Muscle of leg (tissue), 11 donors: ENCODE data around the gene RRP1. TPM values are rescaled to one million over a fixed set of nuclear protein-coding genes. Genes with fewer than 3 reads are reported as not detected.
"Not testable (repeated sequence)": the region's sequence is repeated elsewhere in the genome, so short reads cannot be mapped to it uniquely, and the experiment has no call there.

Experiments
- DNase-seq: peaks from one replicate; pipeline ENCODE4 v3.0.0; 2013
- H3K27ac ChIP-seq: one replicate; pipeline ENCODE4 v1.5.1; 2013; ENCODE audit warnings: mild to moderate bottlenecking, low read length, control low read depth
- H3K27me3 ChIP-seq: one replicate; pipeline ENCODE4 v1.6.1; 2013; ENCODE audit warnings: low read length; ENCODE audit not compliant: control insufficient read depth, insufficient read depth
- H3K36me3 ChIP-seq: one replicate; pipeline ENCODE4 v1.6.1; 2013; ENCODE audit warnings: low read length; ENCODE audit not compliant: control insufficient read depth, insufficient read depth
- H3K4me1 ChIP-seq: one replicate; pipeline ENCODE4 v1.6.1; 2013; ENCODE audit warnings: low read length; ENCODE audit not compliant: control insufficient read depth, insufficient read depth
- H3K4me3 ChIP-seq: one replicate; pipeline ENCODE4 v1.5.1; 2013; ENCODE audit warnings: low read length, control low read depth
- H3K9me3 ChIP-seq: replicated peaks from 2 replicates; pipeline ENCODE4 v1.6.1; 2013; ENCODE audit warnings: low read depth, low read length; ENCODE audit not compliant: control insufficient read depth
- WGBS: methylation state at CpG from one replicate; pipeline ENCODE4 v1.1.5; 2013; ENCODE audit warnings: missing lambda C conversion rate; ENCODE audit not compliant: insufficient coverage; 5-methylcytosine and 5-hydroxymethylcytosine counted together
- polyA plus RNA-seq, 8 donors: library from polyadenylated mRNA; unstranded; fragments of 120-200 nt; gene quantifications; one replicate each; pipeline versions ENCODE4 v1.2.1 to v1.2.3, GENCODE V29; 2013; ENCODE audit warnings: inconsistent platforms in 1 of 8, low replicate concordance in 1 of 8; ENCODE audit not compliant: insufficient read length in 8 of 8, insufficient read depth in 1 of 8
- total RNA-seq: library from RNA; stranded (reverse); fragments of 120-200 nt; gene quantifications from one replicate; pipeline ENCODE4 v1.2.4, GENCODE V29; 2013

Gene RRP1
- total and polyA plus RNA-seq, 9 donors: 12.9 to 22.7 (median 20.8) TPM

GRCh38 chr21:43836616-43837015 lies 47.2 kb downstream of the RRP1 start:
- Histone ChIP-seq H3K27me3 (no peaks in the 10 kb centered on the region), H3K4me1 (peaks cover 5% of the 10 kb centered on the region), H3K27ac (no peak overlapping the region), H3K36me3 (no peaks in the 10 kb centered on the region), H3K9me3 (peaks cover 3% of the 10 kb centered on the region), H3K4me3 (no peak overlapping the region)
- DNase-seq: no peak
- whole genome bisulfite sequencing: 73% methylated on average over 3 of the region's 6 CpGs

DNA sequence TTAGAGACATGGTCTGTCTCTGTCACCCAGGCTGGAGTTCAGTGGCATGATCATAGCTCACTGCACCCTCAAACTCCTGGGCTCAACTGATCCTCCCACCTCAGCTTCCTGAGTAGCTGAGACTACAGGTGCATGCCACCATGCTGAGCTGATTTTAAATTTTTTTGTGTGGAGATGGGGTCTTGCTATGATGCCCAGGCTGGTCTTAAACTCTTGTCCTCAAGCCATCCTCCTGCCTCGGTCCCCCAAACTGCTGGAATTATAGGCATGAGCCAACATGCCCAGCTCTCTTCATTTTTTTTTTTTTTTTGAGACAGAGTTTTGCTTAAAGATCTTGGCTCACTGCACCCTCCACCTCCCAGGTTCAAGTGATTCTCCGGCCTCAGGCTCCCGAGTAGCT lies 50.9 kb downstream of the RRP1 start:
- Histone ChIP-seq H3K36me3 (no peaks in the 10 kb centered on the region), H3K4me1 (peaks cover 4% of the 10 kb centered on the region), H3K27ac (no peak overlapping the region), H3K9me3 (no peaks in the 10 kb centered on the region), H3K27me3 (no peaks in the 10 kb centered on the region), H3K4me3 (no peak overlapping the region)
- WGBS: 83% methylated on average over 1 of the region's 3 CpGs
- no peak for DNase-seq

DNA sequence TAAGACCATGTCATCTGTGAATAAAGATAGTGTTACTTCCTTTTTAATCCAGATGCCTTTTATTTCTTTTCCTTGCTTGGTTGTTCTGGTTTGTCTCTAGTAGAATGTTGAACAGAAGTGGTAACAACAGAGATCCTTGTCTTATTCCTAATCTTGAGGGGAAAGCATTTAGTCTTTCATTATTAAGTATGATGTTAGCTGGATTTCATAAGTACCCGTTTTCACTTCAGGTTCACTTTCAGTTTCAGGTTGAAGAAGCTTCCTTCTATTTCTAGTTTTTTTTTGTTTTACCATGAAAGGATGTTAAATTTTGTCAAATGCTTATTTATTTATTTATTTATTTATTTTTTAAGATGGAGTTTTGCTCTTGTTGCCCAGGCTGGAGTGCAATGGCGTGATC lies 53.4 kb downstream of the RRP1 start:
- WGBS: no CpG with 5 or more reads among the region's 2 CpGs

DNA sequence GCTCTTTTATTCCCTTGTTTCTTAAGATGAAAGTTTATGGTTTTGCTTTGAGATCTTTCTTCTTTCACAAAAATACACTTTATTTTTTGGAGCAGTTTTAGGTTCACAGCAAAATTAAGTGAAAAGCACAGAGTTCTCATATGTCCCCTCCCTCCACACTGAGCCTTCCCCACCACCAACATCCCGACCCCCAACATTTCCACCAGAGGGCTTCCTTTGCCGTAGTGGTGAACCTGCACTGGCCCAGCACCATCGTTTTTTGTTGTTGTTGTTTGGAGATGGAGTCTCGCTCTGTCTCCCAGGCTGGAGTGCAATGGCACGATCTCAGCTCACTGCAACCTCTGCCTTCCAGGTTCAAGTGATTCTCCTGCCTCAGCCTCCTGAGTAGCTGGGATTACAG lies 55.5 kb downstream of the RRP1 start:
- H3K36me3 ChIP-seq, H3K4me1 ChIP-seq, H3K27ac ChIP-seq, H3K4me3 ChIP-seq, DNase-seq, H3K9me3 ChIP-seq, H3K27me3 ChIP-seq: not testable (repeated sequence)
- WGBS: no CpG with 5 or more reads among the region's 5 CpGs

More for the DNA sequence above, 53.4 kb downstream of the RRP1 start:
- Histone ChIP-seq H3K4me3 (no peak overlapping the region), H3K27me3 (no peaks in the 10 kb centered on the region), H3K9me3 (no peaks in the 10 kb centered on the region), H3K36me3 (no peaks in the 10 kb centered on the region), H3K4me1 (no peaks in the 10 kb centered on the region), H3K27ac (no peak overlapping the region)
- peak; percentile 30 for DNase-seq

DNA sequence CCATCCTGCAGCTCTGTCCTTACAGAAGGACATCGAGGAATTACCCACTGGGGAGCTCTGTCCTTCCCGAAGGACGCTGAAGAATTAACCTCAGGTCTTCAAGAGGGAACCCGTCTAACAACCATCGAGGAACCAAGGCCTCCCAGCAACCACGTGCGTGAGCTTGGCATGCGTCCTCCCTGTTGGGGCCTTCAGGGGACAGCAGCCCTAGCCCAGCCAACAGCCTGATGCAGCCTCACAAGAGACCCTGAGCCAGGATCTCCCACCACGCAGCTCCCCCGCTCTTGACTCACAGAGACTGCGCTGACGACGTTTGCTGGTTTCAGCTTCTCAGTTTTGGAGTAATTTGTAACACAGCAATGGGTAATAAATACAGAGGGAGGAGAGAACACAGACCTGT lies 56.0 kb downstream of the RRP1 start:
- H3K9me3 ChIP-seq: no peaks in the 10 kb centered on the region
- H3K36me3 ChIP-seq: no peaks in the 10 kb centered on the region
- H3K27me3 ChIP-seq: no peaks in the 10 kb centered on the region
- H3K27ac ChIP-seq: no peak overlapping the region
- whole genome bisulfite sequencing: 78% methylated on average over 9 of the region's 13 CpGs
- H3K4me3 ChIP-seq: no peak overlapping the region
- DNase-seq: no peak
- H3K4me1 ChIP-seq: no peaks in the 10 kb centered on the region

DNA sequence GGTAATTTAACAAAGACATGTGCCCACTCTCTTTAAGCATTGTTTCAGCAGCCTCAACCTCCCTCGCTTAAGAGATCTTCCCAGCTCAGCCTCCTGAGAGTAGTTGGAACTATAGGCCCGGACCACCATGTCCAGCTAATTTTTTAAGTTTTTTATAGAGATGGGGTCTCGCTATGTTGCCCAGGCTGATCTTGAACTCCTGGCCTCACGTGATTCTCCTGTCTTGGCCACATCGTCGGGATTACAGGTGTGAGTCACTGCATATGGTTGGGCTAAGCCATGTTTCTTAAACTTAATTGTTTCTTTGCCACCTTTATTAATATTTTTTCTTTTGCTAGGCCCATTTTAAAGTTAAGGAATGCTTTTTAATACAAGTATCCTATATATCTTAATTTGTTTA lies 57.1 kb downstream of the RRP1 start:
- Histone ChIP-seq H3K4me1 (no peaks in the 10 kb centered on the region), H3K4me3 (no peak overlapping the region), H3K27ac (no peak overlapping the region), H3K27me3 (no peaks in the 10 kb centered on the region), H3K9me3 (no peaks in the 10 kb centered on the region), H3K36me3 (no peaks in the 10 kb centered on the region)
- no peak for DNase-seq
- no CpG with 5 or more reads among the region's 6 CpGs for WGBS

DNA sequence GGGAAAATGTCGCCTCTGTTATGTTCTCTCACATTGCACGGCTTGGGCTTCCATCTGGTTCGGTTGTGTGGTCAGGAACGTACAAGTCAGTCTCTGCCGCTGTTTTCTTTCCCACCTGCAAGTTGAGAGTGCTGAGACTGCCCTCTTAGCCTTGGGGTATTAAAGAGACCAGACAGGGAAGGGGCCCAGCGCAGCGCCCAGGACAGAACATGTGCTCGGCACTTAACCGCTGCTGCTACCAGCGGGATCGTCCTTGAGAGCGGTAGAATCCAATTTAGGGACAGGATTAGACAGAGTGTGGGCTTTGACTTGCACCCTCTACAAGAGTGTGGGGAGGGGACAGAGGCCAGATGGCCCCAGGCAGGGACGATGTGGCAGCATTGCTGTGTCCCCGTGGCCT lies 57.9 kb downstream of the RRP1 start:
- Histone ChIP-seq H3K27me3 (no peaks in the 10 kb centered on the region), H3K4me1 (no peaks in the 10 kb centered on the region), H3K36me3 (no peaks in the 10 kb centered on the region), H3K27ac (no peak overlapping the region), H3K4me3 (no peak overlapping the region), H3K9me3 (no peaks in the 10 kb centered on the region)
- no peak for DNase-seq
- WGBS: 86% methylated on average over 14 of the region's 14 CpGs

- Histone ChIP-seq H3K4me3 (no peak overlapping the region), H3K9me3 (no peaks in the 10 kb centered on the region), H3K4me1 (no peaks in the 10 kb centered on the region), H3K36me3 (no peaks in the 10 kb centered on the region), H3K27me3 (peaks cover 1% of the 10 kb centered on the region), H3K27ac (no peak overlapping the region)
- DNase-seq: no peak
- 90% methylated on average over 9 of the region's 10 CpGs for WGBS
Measured at GRCh38 chr21:43848771-43849170, 59.4 kb downstream of the RRP1 start.

GRCh38 chr21:43849532-43850299 lies 60.3 kb downstream of the RRP1 start:
- 65% methylated on average over 8 of the region's 13 CpGs for WGBS
- H3K27ac ChIP-seq: no peak overlapping the region
- no peaks in the 10 kb centered on the region for H3K36me3 ChIP-seq
- H3K9me3 ChIP-seq: no peaks in the 10 kb centered on the region
- H3K4me1 ChIP-seq: no peaks in the 10 kb centered on the region
- H3K27me3 ChIP-seq: peaks cover 9% of the 10 kb centered on the region
- no peak overlapping the region for H3K4me3 ChIP-seq
- DNase-seq: no peak

DNA sequence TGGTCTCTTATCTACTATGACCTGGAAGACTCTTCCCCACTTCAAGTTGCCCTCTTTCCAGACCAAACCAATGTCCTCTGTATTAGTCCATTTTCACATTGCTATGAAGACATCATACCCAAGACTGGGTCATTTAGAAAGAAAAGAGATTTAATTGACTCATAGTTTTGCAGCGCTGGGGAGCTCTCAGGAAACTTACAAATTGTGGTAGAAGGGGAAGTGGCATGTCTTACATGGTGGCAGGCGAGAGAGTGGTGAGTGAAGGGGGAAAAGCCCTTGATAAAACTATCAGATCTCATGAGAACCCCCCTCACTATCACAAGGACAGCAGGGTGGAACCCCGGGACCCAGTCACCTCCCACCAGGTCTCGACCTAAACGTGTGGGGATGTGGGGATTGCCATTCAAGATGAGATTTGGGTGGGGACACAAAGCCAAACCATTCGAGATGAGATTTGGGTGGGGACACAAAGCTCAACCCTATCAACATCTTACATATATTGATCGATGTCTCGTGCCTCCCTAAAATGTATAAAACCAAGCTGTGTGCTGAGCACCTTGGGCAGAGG lies 61.4 kb downstream of the RRP1 start:
- WGBS: 76% methylated on average over 2 of the region's 8 CpGs
- Histone ChIP-seq H3K4me3 (no peak overlapping the region), H3K36me3 (no peaks in the 10 kb centered on the region), H3K27ac (no peak overlapping the region), H3K4me1 (no peaks in the 10 kb centered on the region), H3K27me3 (peaks cover 9% of the 10 kb centered on the region), H3K9me3 (no peaks in the 10 kb centered on the region)
- no peak for DNase-seq
